Thoracic aorta (tissue), 2 donors: Measurements from ENCODE around the gene METTL4. TPM values are rescaled to one million over a fixed set of nuclear protein-coding genes. Genes with fewer than 3 reads are reported as not detected.

Experiments used
- ATAC-seq: fragments of 150-250 bp; one replicate; pipeline ENCODE4 v1.8.0; 2017; ENCODE audit warnings: low read depth; ENCODE audit not compliant: insufficient number of reproducible peaks, low FRiP score
- DNase-seq: peaks from one replicate; pipeline ENCODE4 v3.0.0-alpha.2; 2020; ENCODE audit warnings: low spot score
- H3K27ac ChIP-seq, 2 donors: fragments of 200-600 bp; sonication (generic); 1 replicate in 1 of 2; 2 replicates in 1 of 2; pipeline ENCODE4 v1.5.1; 2016; ENCODE audit warnings: mild to moderate bottlenecking in 2 of 2, moderate library complexity in 2 of 2
- H3K27me3 ChIP-seq: fragments of 200-600 bp; sonication (generic); replicated peaks from 2 replicates; pipeline ENCODE4 v1.6.0; 2016; ENCODE audit warnings: mild to moderate bottlenecking; ENCODE audit not compliant: insufficient read depth
- H3K36me3 ChIP-seq: fragments of 200-600 bp; sonication (generic); one replicate; pipeline ENCODE4 v1.5.1; 2016
- H3K4me1 ChIP-seq, 2 donors: fragments of 200-600 bp; sonication (generic); 1 replicate in 1 of 2; 2 replicates in 1 of 2; pipeline versions ENCODE4 v1.5.1 to v1.6.0; 2016; ENCODE audit warnings: low read depth in 2 of 2, mild to moderate bottlenecking in 1 of 2; ENCODE audit not compliant: control insufficient read depth in 1 of 2
- H3K4me3 ChIP-seq: fragments of 200-600 bp; sonication (generic); 2 replicates; pipeline ENCODE4 v1.5.1; 2016; ENCODE audit warnings: mild to moderate bottlenecking
- H3K9me3 ChIP-seq: fragments of 200-600 bp; sonication (generic); 2 replicates; pipeline ENCODE4 v1.5.1; 2016
- CTCF ChIP-seq: fragments of 200-600 bp; sonication (generic); IDR thresholded peaks from one replicate; pipeline ENCODE4 v1.5.1; 2019; ENCODE audit warnings: antibody characterized with exemption
- total RNA-seq, 2 donors: library from RNA; depleted of rRNA; stranded (reverse); fragments of >200 nt; gene quantifications; one replicate each; pipeline versions ENCODE4 v1.1.0 to v1.2.3, GENCODE V29; 2016

The METTL4 gene
- total RNA-seq, 2 donors from 2014 or later, result 8.3 to 12.2 TPM

GRCh38 chr18:2572171-2572569, 865 bp upstream of the METTL4 start:
- peaks cover 9 to 16% of the 10 kb centered on the region in 2 donors for H3K4me1 ChIP-seq
- H3K4me3 ChIP-seq, result peak overlapping the region; percentile 84
- no peaks in the 10 kb centered on the region for H3K36me3 ChIP-seq
- H3K9me3 ChIP-seq, result no peaks in the 10 kb centered on the region
- no peak overlapping the region for H3K27ac ChIP-seq
- no peaks in the 10 kb centered on the region for H3K27me3 ChIP-seq
- DNase-seq (no peak), ATAC-seq (no peak)
- TF ChIP-seq CTCF, result no peak

GRCh38 chr18:2570772-2571199, 519 bp downstream of the METTL4 start:
- TF ChIP-seq CTCF, result peak; percentile 15

GRCh38 chr18:2569338-2570207, 1.7 kb downstream of the METTL4 start:
- peak overlapping the region; percentile 84 for H3K4me3 ChIP-seq
- no peaks in the 10 kb centered on the region for H3K36me3 ChIP-seq
- H3K27me3 ChIP-seq, result no peaks in the 10 kb centered on the region
- peaks cover 9 to 16% of the 10 kb centered on the region in 2 donors for H3K4me1 ChIP-seq
- H3K9me3 ChIP-seq, result no peaks in the 10 kb centered on the region
- no peak for TF ChIP-seq CTCF
- ATAC-seq, result no peak
- DNase-seq, result no peak
- peak overlapping the region in 1 of 2 donors; percentile 96 for H3K27ac ChIP-seq

More at GRCh38 chr18:2570772-2571199, 519 bp downstream of the METTL4 start:
- Histone ChIP-seq H3K4me1 (peaks cover 9 to 16% of the 10 kb centered on the region in 2 donors), H3K36me3 (no peaks in the 10 kb centered on the region), H3K9me3 (no peaks in the 10 kb centered on the region), H3K27ac (peak overlapping the region; percentile 94 to 96), H3K4me3 (peak overlapping the region; percentile 84), H3K27me3 (no peaks in the 10 kb centered on the region)
- ATAC-seq (peak; percentile 13), DNase-seq (peak; percentile 40)

GRCh38 chr18:2568605-2569004, 2.7 kb downstream of the METTL4 start:
- no peaks in the 10 kb centered on the region for H3K9me3 ChIP-seq
- no peak for TF ChIP-seq CTCF
- H3K27ac ChIP-seq, result no peak overlapping the region
- DNase-seq (no peak), ATAC-seq (no peak)
- no peak overlapping the region for H3K4me3 ChIP-seq
- no peaks in the 10 kb centered on the region for H3K27me3 ChIP-seq
- H3K4me1 ChIP-seq, result peaks cover 9 to 16% of the 10 kb centered on the region in 2 donors
- H3K36me3 ChIP-seq, result no peaks in the 10 kb centered on the region

GRCh38 chr18:2568129-2568528, 3.2 kb downstream of the METTL4 start:
- TF ChIP-seq CTCF, result no peak
- H3K4me3 ChIP-seq, result no peak overlapping the region
- DNase-seq, result no peak
- no peaks in the 10 kb centered on the region for H3K27me3 ChIP-seq
- no peak overlapping the region for H3K27ac ChIP-seq
- no peaks in the 10 kb centered on the region for H3K36me3 ChIP-seq
- H3K4me1 ChIP-seq, result peaks cover 9 to 16% of the 10 kb centered on the region in 2 donors
- H3K9me3 ChIP-seq, result no peaks in the 10 kb centered on the region
- no peak for ATAC-seq
